ENCODE data around the gene TPCN1.

DNA sequence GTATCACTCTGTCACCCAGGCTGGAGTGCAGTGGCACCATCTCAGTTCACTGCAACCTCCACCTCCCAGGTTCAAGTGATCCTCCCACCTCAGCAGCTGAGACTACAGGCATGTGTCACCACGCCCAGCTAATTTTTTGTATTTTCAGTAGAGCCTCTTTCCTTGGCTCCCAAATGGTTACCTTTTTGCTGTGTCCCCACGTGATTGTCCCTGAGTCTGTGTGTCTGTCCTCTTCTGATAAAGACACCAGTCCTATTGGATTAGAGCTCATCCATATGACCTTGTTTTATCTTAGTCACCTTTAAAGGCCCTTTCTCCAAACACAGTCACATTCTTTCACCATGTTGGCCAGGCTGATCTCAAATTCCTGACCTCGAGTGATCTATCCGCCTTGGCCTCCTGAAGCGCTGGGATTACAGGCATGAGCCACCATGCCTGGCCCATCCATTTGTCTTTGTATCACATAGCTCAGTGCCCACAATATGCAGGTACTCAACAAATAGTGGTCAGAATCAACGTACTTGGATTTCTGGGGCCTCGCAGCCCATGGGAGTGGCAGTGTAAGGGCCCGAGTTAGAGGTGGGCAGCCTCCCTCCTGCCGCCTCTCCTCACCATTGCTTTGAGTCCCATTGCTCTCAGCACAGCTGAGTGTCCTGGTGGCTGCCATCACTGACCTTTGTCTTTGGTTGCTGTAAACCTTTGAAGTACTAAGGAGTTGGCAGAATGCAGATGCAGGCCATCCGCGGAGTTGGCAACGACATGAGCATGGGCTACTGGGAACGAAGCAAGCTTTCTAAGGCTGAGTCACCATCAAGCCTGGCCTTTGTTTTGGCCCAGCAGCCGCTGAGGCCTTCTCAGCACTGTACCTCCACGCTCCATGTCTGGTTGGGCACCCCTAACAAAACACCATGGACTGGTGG is 9.3 kb downstream of the TPCN1 start:
- TF ChIP-seq, protein P1, sequence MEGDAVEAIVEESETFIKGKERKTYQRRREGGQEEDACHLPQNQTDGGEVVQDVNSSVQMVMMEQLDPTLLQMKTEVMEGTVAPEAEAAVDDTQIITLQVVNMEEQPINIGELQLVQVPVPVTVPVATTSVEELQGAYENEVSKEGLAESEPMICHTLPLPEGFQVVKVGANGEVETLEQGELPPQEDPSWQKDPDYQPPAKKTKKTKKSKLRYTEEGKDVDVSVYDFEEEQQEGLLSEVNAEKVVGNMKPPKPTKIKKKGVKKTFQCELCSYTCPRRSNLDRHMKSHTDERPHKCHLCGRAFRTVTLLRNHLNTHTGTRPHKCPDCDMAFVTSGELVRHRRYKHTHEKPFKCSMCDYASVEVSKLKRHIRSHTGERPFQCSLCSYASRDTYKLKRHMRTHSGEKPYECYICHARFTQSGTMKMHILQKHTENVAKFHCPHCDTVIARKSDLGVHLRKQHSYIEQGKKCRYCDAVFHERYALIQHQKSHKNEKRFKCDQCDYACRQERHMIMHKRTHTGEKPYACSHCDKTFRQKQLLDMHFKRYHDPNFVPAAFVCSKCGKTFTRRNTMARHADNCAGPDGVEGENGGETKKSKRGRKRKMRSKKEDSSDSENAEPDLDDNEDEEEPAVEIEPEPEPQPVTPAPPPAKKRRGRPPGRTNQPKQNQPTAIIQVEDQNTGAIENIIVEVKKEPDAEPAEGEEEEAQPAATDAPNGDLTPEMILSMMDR (IDR thresholded peaks at IDR 0.05) = no peak
- TF ChIP-seq POLR2A (IDR thresholded peaks at IDR 0.05) = no peak
- TF ChIP-seq POLR2AphosphoS5 (IDR thresholded peaks at IDR 0.05; ENCODE audit: insufficient read depth in 1 of 2, low read depth in 1 of 2) = no peak
